GM19463 (cell line): Measurements from ENCODE around the gene DEPP1.
"Not testable (repeated sequence)": the region's sequence is repeated elsewhere in the genome, so short reads cannot be mapped to it uniquely, and the experiment has no call there.

Experiments used
- ATAC-seq: cut with Tn5 transposase; IDR thresholded peaks from one replicate; pipeline ENCODE4 v1.9.1; 2021; ENCODE audit warnings: mild to moderate bottlenecking, moderate library complexity; ENCODE audit not compliant: unreplicated experiment

DEPP1 gene

GRCh38 chr10:44978570-44979280 is at the start of gene DEPP1:
TSS of gene DEPP1 (minus strand) at chr10:44978809. CDS start at chr10:44978030, 779 bp downstream.
- ATAC-seq = no peak

GRCh38 chr10:45023426-45023825 is 44.8 kb upstream of the DEPP1 start:
- ATAC-seq = no peak

- ATAC-seq = no peak
Observed at GRCh38 chr10:45015590-45015989, 37.0 kb upstream of the DEPP1 start.

GRCh38 chr10:45014557-45014956 is 35.9 kb upstream of the DEPP1 start:
- ATAC-seq = not testable (repeated sequence)

GRCh38 chr10:45008524-45009161 is 30.0 kb upstream of the DEPP1 start:
- ATAC-seq = peak; percentile 81

- no peak for ATAC-seq
Observed at GRCh38 chr10:45006276-45007030, 27.8 kb upstream of the DEPP1 start.

GRCh38 chr10:45005284-45005683 is 26.7 kb upstream of the DEPP1 start:
- ATAC-seq = no peak

- no peak for ATAC-seq
Observed at GRCh38 chr10:45004661-45005060, 26.1 kb upstream of the DEPP1 start.

- no peak for ATAC-seq
Observed at GRCh38 chr10:45003432-45004000, 24.9 kb upstream of the DEPP1 start.

GRCh38 chr10:45001381-45002148 is 23.0 kb upstream of the DEPP1 start:
- peak; percentile 72 for ATAC-seq

- ATAC-seq = peak; percentile 74
Observed at GRCh38 chr10:45000752-45001380, 22.3 kb upstream of the DEPP1 start, which contains the start of gene ZNF22. TSS of gene ZNF22 (plus strand) at chr10:45000923. CDS start at chr10:45003369, 2,446 bp downstream.

- no peak for ATAC-seq
Observed at GRCh38 chr10:45000138-45000751, 21.6 kb upstream of the DEPP1 start.

- no peak for ATAC-seq
Observed at GRCh38 chr10:44998146-44998631, 19.6 kb upstream of the DEPP1 start.

GRCh38 chr10:44997105-44997748 is 18.6 kb upstream of the DEPP1 start:
- ATAC-seq = no peak

- ATAC-seq = no peak
Observed at GRCh38 chr10:44995914-44996669, 17.5 kb upstream of the DEPP1 start.

GRCh38 chr10:44995581-44995913 is 16.9 kb upstream of the DEPP1 start:
- no peak for ATAC-seq

GRCh38 chr10:44994752-44995530 is 16.3 kb upstream of the DEPP1 start:
- ATAC-seq = no peak
